ENCODE data around the gene TMEM218.

DNA sequence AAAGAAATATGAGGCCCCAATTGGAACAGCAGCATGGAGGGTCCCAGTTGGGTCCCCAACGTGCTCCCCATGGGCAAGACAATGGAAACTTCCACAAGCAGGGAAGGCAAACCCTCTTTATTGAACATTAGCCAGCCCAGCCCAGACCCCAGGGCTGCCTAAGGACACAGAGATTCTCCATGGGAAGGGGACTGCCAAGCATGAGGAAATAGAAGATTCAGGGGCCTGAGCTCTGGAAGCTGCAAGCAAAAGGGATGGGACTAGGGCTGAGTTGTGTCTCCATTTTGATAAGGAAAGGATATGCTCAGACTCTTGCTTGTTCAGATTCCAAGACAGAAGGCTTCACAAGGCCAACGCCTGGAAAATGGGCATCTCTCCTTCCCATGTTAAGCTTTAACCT lies 23.3 kb downstream of the TMEM218 start:
- TF ChIP-seq POLR2A (IDR thresholded peaks at IDR 0.05) (no peak), EP300 (IDR thresholded peaks at IDR 0.05) (no peak)
- TF ChIP-seq, protein P1, sequence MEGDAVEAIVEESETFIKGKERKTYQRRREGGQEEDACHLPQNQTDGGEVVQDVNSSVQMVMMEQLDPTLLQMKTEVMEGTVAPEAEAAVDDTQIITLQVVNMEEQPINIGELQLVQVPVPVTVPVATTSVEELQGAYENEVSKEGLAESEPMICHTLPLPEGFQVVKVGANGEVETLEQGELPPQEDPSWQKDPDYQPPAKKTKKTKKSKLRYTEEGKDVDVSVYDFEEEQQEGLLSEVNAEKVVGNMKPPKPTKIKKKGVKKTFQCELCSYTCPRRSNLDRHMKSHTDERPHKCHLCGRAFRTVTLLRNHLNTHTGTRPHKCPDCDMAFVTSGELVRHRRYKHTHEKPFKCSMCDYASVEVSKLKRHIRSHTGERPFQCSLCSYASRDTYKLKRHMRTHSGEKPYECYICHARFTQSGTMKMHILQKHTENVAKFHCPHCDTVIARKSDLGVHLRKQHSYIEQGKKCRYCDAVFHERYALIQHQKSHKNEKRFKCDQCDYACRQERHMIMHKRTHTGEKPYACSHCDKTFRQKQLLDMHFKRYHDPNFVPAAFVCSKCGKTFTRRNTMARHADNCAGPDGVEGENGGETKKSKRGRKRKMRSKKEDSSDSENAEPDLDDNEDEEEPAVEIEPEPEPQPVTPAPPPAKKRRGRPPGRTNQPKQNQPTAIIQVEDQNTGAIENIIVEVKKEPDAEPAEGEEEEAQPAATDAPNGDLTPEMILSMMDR (IDR thresholded peaks at IDR 0.05) = no peak
